ENCODE data around the gene ACTR6.
A peak's percentile ranks its signal among the peaks of the same experiment; 100 is the strongest.
"Not testable (repeated sequence)": the region's sequence is repeated elsewhere in the genome, so short reads cannot be mapped to it uniquely, and the experiment has no call there.

Gene ACTR6

DNA sequence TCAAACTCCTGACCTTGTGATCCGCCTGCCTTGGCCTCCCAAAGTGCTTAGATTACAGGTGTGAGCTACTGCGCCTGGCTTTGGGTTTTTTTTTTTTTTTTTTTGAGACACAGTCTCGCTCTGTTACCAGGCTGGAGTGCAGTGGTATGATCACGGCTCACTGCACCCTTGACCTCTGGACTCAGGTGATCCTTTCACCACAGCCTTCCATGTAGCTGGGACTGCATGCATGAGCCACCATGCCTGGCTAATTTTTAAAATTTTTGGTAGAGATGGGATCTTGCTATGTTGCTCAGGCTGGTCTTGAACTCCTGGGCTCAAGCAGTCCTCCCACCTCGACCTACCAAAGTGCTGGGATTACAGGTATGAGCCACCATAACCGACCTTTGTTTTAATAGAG is 21.6 kb downstream of the ACTR6 start:
- not testable (repeated sequence) for DNase-seq

- DNase-seq, result no peak
These were observed 24.9 kb downstream of the ACTR6 start for GRCh38 chr12:100225491-100225890.

DNA sequence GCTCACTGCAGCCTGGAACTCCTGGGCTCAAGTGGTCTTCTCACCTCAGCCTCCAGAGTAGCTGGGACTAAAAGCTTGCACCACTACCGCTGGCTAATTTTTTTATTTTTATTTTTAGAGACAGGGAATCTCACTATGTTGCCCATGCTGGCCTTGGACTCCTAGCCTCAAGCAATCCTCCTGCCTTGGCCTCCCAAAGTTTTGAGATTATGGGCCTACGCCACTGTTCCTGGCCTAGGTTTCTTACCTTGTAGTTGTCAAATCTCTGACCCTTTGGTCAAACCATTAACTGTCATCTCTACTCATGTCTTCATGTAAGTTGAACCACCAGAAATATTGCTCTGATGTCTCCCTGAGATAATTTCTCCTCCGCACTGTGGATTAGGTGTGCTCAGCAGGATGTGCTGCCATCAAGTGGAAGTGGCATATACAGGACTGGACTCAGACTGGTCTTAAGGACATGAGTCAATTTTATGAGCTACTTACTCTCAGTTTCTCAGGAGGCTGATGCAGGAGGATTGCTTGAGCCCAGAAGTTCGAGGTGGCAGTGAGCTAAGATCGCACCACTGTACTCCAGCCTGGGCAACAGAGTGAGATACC is 28.5 kb downstream of the ACTR6 start:
- DNase-seq, result peak; percentile 60

- peak; percentile 41 for DNase-seq
These were observed 29.3 kb downstream of the ACTR6 start for GRCh38 chr12:100229876-100230275.

- DNase-seq, result not testable (repeated sequence)
These were observed 31.3 kb downstream of the ACTR6 start for GRCh38 chr12:100231873-100232272.

GRCh38 chr12:100234166-100234565 is 33.6 kb downstream of the ACTR6 start:
- no peak for DNase-seq

DNA sequence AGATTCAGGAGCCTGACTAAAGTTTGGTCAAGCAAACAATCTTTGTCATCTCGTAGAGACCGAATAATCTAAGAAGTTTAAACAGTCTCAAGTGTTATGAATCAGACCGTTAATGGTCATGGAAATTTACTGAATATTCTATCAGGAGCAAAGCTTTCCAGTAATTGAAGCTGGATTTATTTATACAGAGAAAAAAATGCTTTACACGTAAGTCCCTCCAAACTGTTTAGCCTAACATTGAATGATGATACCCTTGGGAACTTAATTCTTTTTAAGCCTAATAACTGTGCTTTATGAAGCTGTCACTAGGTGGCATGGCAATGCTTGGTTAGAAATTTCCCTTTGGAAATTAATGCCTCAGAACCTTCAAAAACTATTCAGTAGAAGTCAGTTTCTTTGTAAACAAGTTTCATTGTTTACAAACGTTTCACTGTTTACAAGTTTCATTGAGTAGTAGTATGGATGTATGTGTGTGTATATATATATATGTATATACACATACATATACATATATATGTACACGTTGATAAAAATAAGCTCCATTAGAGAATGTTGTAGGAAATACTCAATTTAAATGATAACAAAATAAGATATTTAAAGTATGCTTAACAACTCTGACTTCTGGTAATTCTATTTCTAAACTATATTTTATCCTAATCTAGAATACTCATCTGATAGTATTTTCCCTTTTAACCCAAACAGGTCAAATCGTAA is 34.1 kb downstream of the ACTR6 start:
- DNase-seq, result peak; percentile 78

GRCh38 chr12:100238801-100239200 is 38.2 kb downstream of the ACTR6 start:
- DNase-seq, result no peak

DNA sequence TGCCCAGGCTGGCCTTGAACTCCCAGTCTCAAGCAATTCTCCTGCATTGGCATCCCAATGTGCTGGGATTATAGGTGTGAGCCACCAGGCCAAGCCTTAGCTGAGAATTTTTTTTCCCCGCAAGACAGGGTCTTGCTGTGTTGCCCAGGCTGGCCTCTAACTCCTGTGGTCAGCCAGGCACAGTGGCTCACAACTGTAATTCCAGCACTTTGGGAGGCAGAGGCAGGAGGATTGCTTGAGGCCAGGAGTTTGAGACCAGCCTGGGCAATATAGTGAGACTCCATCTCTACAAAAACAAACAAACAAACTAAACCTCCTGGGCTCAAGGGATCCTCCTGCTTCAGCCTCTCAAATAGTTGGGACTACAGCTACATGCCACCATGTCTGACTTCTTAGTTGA is 39.0 kb downstream of the ACTR6 start:
- DNase-seq, result no peak

DNA sequence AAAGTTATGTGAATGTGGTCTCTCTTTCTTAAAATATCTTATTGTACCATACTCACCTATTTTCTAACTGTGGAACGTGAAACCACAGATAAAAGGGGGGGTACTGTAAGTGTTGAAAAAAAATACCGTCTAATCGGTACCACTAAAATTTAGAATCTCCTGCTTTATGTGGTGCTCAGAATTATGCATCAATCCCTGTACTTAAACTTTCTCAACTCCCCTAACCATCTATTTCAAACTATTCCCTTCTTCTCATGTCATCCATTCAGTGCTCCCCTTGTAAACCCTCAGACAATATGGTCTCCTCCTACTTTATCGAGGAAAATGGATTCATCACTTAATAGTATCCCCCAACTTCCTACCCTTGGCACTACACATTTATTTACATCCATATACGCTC is 42.5 kb downstream of the ACTR6 start:
- DNase-seq, result no peak

GRCh38 chr12:100247765-100248164 is 47.1 kb downstream of the ACTR6 start:
- DNase-seq, result no peak

- DNase-seq, result no peak
These were observed 48.3 kb downstream of the ACTR6 start for GRCh38 chr12:100248886-100249285.

DNA sequence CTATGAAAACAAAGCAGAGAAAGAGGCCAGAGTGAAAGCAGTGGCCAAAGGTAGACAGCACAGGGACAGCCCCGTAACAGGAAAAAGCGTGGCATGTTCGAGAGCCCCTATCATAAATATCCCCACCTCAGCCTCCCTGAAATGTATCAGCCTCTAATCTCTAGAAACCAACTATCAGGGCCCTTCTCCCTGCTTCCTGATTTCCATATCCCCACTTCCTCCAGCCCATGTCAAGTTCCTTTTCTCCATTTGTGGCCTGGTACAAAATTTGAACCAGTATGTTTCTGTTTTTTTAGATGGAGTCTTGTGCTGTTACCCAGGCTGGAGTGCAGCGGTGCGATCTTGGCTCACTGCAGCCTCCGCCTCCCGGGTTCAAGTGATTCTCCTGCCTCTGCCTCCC is 49.3 kb downstream of the ACTR6 start:
- no peak for DNase-seq

GRCh38 chr12:100251917-100252316 is 51.3 kb downstream of the ACTR6 start:
- no peak for DNase-seq

- DNase-seq, result no peak
These were observed 52.8 kb downstream of the ACTR6 start for GRCh38 chr12:100253437-100253836.

GRCh38 chr12:100254876-100255275 is 54.3 kb downstream of the ACTR6 start:
- no peak for DNase-seq

DNA sequence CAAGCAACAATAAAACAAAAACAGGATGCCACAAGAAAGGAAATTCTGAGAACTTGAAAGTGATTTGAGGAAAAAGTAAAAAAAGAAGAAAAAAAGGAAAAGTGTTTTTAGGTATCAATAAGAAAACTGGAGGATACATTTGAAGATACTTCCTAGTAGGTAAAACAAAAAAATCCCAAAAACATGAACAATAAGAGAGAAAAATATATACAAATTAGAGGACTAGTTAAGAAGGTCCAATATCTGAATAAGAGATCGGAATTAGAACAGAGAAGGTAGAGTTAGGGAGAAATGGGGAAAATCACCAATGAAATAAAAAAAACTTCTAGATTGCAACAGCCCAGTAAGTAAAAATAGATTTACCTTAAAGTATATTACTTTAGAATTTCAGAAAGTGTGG is 57.5 kb downstream of the ACTR6 start:
- no peak for DNase-seq

GRCh38 chr12:100263131-100263530 is 62.5 kb downstream of the ACTR6 start:
- no peak for DNase-seq

GRCh38 chr12:100265107-100265506 is 64.5 kb downstream of the ACTR6 start:
- not testable (repeated sequence) for DNase-seq

- no peak for DNase-seq
These were observed 65.3 kb downstream of the ACTR6 start for GRCh38 chr12:100265732-100266584.

DNA sequence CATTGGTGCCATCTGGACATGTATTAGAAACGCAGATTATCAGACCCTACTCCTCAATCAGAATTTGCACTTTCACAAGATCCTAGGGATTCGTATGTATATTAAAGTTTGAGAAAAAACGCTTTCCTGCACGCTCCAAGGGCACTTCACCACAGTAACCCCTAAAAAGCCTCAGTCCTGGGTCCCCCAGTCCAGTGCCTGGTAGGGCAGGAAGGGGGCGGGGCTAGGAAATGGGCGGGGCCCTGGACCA is 65.9 kb downstream of the ACTR6 start:
- DNase-seq, result peak; percentile 95

- DNase-seq, result peak; percentile 98
These were observed 66.4 kb downstream of the ACTR6 start, which contains the start of the genes DEPDC4 and SCYL2 for GRCh38 chr12:100266835-100267602. DEPDC4 (minus strand) TSS chr12:100267079; CDS start chr12:100267076, 3 bp downstream. SCYL2 (plus strand) TSS chr12:100267177; CDS start chr12:100282971, 15,794 bp downstream.

Data from hematopoietic multipotent progenitor cell treated with erythropoietin and hydrocortisone succinate and interleukin-3 and kit ligand, for 6 days (in vitro differentiated cells).